Activated CD8-positive, alpha-beta memory T cell treated with anti-CD3 and anti-CD28 coated beads, Interleukin-2, amount 10 ng/mL, durations not matched to agents 7 days and 5 days (primary cell): ENCODE results near the gene OR8U1. TPM values are rescaled to one million over a fixed set of nuclear protein-coding genes. Genes with fewer than 3 reads are reported as not detected.
"Not testable (repeated sequence)": the region's sequence is repeated elsewhere in the genome, so short reads cannot be mapped to it uniquely, and the experiment has no call there.

Experiments
- ATAC-seq: fragments of 150-1000 bp; cut with Tn5 transposase; one replicate; pipeline ENCODE4 v1.10.0; 2021; ENCODE audit warnings: moderate library complexity
- CTCF ChIA-PET: fragments of 350-600 bp; sonication (Branson Sonifier 250); formaldehyde crosslinking; loops from one replicate; lab custom pipeline; 2021; ENCODE audit warnings: antibody characterized with exemption; lab: Charles Lee
- DNase-seq: peaks from one replicate; pipeline ENCODE4 v3.0.0-alpha.2; 2020
- H3K27ac Mint-ChIP-seq: one replicate; pipeline ENCODE4 v1.8.0; 2021; ENCODE audit warnings: mild to moderate bottlenecking, mixed read lengths
- H3K27me3 Mint-ChIP-seq: one replicate; pipeline ENCODE4 v1.8.0; 2021; ENCODE audit warnings: mixed read lengths
- H3K36me3 Mint-ChIP-seq: one replicate; pipeline ENCODE4 v1.8.0; 2021; ENCODE audit warnings: mild to moderate bottlenecking, mixed read lengths
- H3K4me1 Mint-ChIP-seq: one replicate; pipeline ENCODE4 v1.8.0; 2021; ENCODE audit warnings: mixed read lengths
- H3K4me3 Mint-ChIP-seq: one replicate; pipeline ENCODE4 v1.8.0; 2021; ENCODE audit warnings: mild to moderate bottlenecking, moderate library complexity, mixed read lengths
- H3K9me3 Mint-ChIP-seq: one replicate; pipeline ENCODE4 v1.8.0; 2022; ENCODE audit warnings: low read depth, mixed read lengths
- total RNA-seq, 2 experiments: library from RNA; stranded (reverse); gene quantifications; one replicate each; pipeline ENCODE4 v1.2.3, GENCODE V29; 2021

The OR8U1 gene
- not detected for total RNA-seq

DNA sequence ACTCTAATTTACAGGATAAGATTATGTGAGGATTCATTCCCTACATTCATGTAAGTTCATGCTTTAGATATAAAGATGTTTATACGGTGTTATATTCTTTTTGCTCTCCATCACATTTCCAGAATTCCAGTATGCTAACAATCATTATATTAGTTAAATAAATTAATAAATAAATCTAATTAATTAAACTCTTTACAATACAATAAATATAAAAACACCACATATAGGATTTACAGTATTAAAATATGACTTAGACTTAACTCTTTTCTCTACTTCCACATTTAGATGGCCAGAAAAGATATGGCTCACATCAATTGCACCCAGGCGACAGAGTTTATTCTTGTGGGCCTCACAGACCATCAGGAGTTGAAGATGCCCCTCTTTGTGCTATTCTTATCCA lies at the start of gene OR8U1:
TSS of gene OR8U1 (plus strand) at position 301 of the 400 bp plus-strand sequence. CDS start at position 301, 0 bp downstream.
- Mint-ChIP-seq H3K27me3 (no peaks in the 10 kb centered on the region), H3K27ac (no peak within 1 kb of the TSS), H3K4me3 (no peak within 1 kb of the TSS), H3K36me3 (no peaks in the 10 kb centered on the region), H3K9me3 (peaks cover 10% of the 10 kb centered on the region), H3K4me1 (no peaks in the 10 kb centered on the region)
- DNase-seq (no peak), ATAC-seq (no peak)
- CTCF ChIA-PET: no interaction called here

DNA sequence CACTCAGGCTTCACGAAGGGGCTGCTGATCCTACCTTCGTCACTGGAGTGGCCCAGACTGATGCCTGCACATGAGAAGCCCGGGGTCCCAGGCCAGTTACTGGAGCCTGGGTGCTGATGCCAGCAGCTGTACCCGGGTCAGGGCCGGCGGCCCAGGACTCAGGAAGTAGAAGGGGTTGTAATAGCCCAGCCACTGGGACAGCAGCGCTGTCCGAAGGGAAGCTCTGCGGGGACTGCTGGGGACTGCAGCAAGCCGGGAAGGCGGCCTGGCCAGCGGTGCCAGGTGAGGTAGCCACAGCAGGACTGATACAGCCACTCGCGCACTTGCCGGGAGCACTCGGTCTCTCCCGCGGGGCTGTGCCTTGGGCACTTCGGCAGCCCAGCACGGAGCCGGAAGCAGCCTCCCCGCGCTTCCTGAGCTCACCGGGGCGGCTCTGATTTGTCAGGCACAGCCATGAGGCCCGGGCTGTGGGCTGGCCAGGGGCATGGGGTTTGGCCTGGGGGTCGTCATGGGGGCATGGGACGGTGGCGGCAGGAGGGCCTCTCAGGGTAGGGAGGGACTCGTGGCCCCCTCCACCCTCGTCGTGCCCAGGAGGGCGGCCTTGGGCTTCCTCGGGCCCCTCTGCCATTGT lies 43.4 kb upstream of the OR8U1 start:
- no peak overlapping the region for H3K4me3 Mint-ChIP-seq
- H3K36me3 Mint-ChIP-seq: no peaks in the 10 kb centered on the region
- peaks cover 4% of the 10 kb centered on the region for H3K9me3 Mint-ChIP-seq
- H3K27ac Mint-ChIP-seq: no peak overlapping the region
- DNase-seq: no peak
- CTCF ChIA-PET: no interaction called here
- ATAC-seq: no peak
- no peaks in the 10 kb centered on the region for H3K4me1 Mint-ChIP-seq
- H3K27me3 Mint-ChIP-seq: no peaks in the 10 kb centered on the region

DNA sequence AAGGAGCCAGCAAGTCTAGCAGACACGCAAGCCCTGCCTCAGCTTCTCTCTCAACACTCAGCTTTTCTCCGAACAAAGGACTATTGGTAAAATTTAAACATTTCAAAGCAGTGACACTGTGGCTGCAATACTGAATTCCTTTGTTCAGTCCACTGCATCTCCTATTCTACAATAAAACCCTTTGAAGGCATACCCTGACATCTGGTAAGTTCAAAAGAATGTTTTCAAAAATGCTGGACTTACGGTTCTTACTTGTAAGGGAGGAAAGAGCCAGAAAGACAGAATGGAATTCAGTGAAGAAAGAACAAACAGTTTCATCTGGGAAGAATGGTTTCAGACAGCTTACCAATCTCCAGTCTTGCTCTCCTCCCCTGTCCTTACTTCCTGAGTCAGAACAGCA lies 42.3 kb upstream of the OR8U1 start:
- CTCF ChIA-PET: no interaction called here
- DNase-seq (no peak), ATAC-seq (no peak)
- Mint-ChIP-seq H3K27ac (no peak overlapping the region), H3K36me3 (no peaks in the 10 kb centered on the region), H3K27me3 (no peaks in the 10 kb centered on the region), H3K4me1 (no peaks in the 10 kb centered on the region), H3K4me3 (no peak overlapping the region), H3K9me3 (peaks cover 9% of the 10 kb centered on the region)

DNA sequence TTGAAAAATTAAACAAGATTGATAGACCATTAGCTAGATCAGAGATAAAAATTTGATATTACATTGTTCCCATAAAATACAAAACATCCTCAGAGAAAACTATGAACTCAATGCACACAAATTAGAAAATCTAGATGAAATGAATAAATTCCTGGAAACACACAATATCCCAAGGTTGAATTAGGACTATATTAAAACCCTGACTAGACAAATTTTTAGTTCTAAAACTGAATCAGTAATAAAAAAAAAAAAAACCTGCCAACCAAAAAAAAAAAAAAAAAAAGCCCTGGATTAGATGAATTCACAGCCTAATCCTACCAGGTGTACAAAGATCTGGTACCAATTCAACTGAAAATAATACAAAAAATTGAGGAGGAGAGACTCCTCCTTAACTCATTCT lies 35.1 kb upstream of the OR8U1 start:
- Mint-ChIP-seq H3K9me3 (peaks cover 14% of the 10 kb centered on the region), H3K4me3 (no peak overlapping the region), H3K27ac (no peak overlapping the region), H3K27me3 (no peaks in the 10 kb centered on the region), H3K4me1 (no peaks in the 10 kb centered on the region), H3K36me3 (no peaks in the 10 kb centered on the region)
- no peak for ATAC-seq
- DNase-seq: no peak
- CTCF ChIA-PET: no interaction called here

DNA sequence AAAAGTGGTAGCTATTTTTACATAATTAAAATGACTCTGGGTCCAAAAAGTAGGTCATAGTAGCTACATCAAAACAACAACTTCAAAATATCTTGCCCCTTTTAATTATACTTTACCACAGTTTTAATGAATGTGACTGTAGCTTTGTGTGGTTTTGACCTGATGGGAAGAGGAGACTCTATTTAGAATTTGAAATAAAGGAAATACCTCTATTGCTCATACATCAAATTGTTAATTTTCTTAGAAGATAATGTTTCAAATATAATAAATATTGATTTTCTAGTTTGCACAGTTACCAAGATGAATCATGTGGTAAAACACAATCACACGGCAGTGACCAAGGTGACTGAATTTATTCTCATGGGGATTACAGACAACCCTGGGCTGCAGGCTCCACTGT lies 29.7 kb upstream of the OR8U1 start, which contains the start of gene OR8K1:
TSS of gene OR8K1 (plus strand) at position 301 of the 400 bp plus-strand sequence. CDS start at position 301, 0 bp downstream.
- ATAC-seq: no peak
- H3K9me3 Mint-ChIP-seq: peaks cover 13% of the 10 kb centered on the region
- H3K27ac Mint-ChIP-seq: no peak within 1 kb of the TSS
- H3K27me3 Mint-ChIP-seq: no peaks in the 10 kb centered on the region
- H3K36me3 Mint-ChIP-seq: no peaks in the 10 kb centered on the region
- DNase-seq: no peak
- CTCF ChIA-PET: no interaction called here
- no peaks in the 10 kb centered on the region for H3K4me1 Mint-ChIP-seq
- H3K4me3 Mint-ChIP-seq: no peak within 1 kb of the TSS

DNA sequence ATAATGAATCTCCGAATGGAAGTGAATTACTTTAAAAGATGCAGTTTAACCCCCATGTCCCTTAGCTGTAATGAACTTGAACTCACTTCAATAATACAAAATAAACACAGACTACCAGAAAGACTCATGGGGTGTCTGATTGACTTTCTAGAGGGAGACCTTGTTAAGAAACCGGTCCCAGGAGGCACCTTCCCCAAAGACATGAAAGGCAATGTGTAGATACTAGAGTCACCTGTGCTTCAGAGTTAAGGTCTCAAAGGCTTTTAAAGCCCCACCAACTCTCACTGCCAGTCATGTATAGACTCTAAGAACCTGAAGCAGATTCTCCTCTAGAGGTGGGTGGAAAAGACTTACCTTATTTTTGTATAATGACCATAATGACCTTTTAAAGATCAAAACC lies 21.4 kb upstream of the OR8U1 start, which contains the start of gene OR8J1:
TSS of gene OR8J1 (plus strand) at position 301 of the 400 bp plus-strand sequence. CDS start 5,956 bp downstream, outside the sequence.
- Mint-ChIP-seq H3K36me3 (no peaks in the 10 kb centered on the region), H3K9me3 (peaks cover 3% of the 10 kb centered on the region), H3K27ac (no peak within 1 kb of the TSS), H3K4me3 (no peak within 1 kb of the TSS), H3K27me3 (no peaks in the 10 kb centered on the region), H3K4me1 (no peaks in the 10 kb centered on the region)
- CTCF ChIA-PET: no interaction called here
- ATAC-seq: no peak
- no peak for DNase-seq

DNA sequence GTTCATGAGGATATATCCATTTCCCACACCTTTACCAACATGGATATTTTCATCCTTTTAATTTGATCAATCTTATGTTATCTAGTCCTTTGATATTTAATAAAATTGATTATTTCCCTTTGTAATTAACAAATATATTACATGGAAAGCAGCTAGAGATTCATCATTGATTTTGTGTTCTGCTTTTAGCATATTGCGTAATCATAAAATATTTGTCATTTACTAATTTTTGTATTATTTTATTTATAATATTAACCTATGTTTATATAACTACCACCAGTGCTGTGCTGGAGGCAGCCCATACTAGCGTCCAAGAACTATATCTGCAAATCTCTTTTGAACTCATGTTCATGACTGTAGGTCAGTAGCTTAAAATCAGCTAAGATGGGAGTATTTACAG lies 4.7 kb downstream of the OR8U1 start:
- Mint-ChIP-seq H3K4me1 (no peaks in the 10 kb centered on the region), H3K27me3 (no peaks in the 10 kb centered on the region), H3K27ac (no peak overlapping the region), H3K4me3 (no peak overlapping the region), H3K36me3 (no peaks in the 10 kb centered on the region), H3K9me3 (peaks cover 8% of the 10 kb centered on the region)
- DNase-seq (no peak), ATAC-seq (no peak)
- CTCF ChIA-PET: no interaction called here

DNA sequence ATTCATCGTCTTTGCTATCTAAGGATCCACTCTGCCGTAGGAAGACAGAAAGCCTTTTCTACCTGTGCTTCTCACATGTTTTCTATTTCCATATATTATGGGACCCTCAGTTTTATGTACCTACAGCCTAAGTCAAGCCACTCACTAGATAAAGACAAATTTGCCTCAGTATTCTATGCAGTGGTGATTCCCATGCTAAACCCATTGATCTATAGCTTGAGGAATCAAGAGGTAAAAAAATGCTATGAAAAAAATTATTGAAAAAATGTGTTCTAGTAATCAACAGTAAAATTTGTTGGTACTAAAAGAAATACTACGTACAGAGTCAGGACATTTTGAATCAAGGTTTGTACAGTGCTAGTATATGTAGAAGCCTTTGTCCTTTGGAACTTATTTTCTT lies 19.0 kb downstream of the OR8U1 start:
- no peaks in the 10 kb centered on the region for H3K27me3 Mint-ChIP-seq
- peaks cover 9% of the 10 kb centered on the region for H3K9me3 Mint-ChIP-seq
- no peaks in the 10 kb centered on the region for H3K4me1 Mint-ChIP-seq
- ATAC-seq (no peak), DNase-seq (no peak)
- CTCF ChIA-PET: no interaction called here
- H3K4me3 Mint-ChIP-seq: no peak overlapping the region
- H3K36me3 Mint-ChIP-seq: no peaks in the 10 kb centered on the region
- H3K27ac Mint-ChIP-seq: no peak overlapping the region

DNA sequence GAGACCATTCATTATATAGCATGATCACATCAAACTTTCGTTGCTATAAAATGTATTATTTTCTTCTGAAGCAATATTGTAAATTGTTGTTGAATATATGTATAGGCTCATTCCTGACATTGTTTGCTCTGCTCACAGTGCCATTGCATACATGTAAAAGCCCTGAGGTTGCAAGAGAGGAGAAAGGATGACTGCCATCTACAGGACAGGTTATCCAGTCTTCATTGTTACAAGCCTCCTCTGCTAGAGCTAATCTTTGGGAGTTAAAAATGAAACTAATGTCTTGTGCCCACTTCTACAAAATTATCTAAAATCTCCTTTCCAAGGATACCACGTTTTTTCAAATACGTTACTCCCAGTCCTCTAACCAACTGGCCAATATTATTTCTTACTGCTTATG lies 20.6 kb downstream of the OR8U1 start:
- ATAC-seq (no peak), DNase-seq (no peak)
- no peaks in the 10 kb centered on the region for H3K4me1 Mint-ChIP-seq
- H3K27me3 Mint-ChIP-seq: no peaks in the 10 kb centered on the region
- H3K36me3 Mint-ChIP-seq: no peaks in the 10 kb centered on the region
- H3K9me3 Mint-ChIP-seq: peaks cover 9% of the 10 kb centered on the region
- H3K27ac Mint-ChIP-seq: no peak overlapping the region
- CTCF ChIA-PET: no interaction called here
- no peak overlapping the region for H3K4me3 Mint-ChIP-seq

DNA sequence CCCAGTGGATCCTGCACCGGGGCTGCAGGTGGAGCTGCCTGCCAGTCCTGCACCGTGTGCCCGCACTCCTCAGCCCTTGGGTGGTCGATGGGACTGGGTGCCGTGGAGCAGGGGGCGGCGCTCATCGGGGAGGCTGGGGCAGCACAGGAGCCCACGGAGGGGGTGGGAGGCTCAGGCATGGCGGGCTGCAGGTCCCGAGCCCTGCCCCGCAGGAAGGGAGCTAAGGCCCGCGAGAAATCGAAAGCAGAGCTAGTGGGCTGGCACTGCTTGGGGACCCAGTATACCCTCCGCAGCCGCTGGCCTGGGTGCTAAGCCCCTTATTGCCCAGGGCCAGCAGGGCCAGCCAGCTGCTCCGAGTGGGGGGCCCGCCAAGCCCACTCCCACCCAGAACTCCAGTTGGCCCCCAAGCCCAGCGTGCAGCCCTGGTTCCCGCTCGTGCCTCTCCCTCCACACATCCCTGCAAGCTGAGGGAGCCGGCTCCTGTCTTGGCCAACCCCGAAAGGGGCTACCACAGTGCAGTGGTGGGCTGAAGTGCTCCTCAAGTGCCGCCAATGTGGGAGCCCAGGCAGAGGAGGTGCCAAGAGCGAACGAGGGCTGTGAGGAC lies 26.5 kb downstream of the OR8U1 start:
- H3K9me3 Mint-ChIP-seq: peaks cover 20% of the 10 kb centered on the region
- DNase-seq, H3K36me3 Mint-ChIP-seq, H3K27ac Mint-ChIP-seq, H3K4me3 Mint-ChIP-seq, H3K27me3 Mint-ChIP-seq, ATAC-seq, CTCF ChIA-PET, H3K4me1 Mint-ChIP-seq: not testable (repeated sequence)

DNA sequence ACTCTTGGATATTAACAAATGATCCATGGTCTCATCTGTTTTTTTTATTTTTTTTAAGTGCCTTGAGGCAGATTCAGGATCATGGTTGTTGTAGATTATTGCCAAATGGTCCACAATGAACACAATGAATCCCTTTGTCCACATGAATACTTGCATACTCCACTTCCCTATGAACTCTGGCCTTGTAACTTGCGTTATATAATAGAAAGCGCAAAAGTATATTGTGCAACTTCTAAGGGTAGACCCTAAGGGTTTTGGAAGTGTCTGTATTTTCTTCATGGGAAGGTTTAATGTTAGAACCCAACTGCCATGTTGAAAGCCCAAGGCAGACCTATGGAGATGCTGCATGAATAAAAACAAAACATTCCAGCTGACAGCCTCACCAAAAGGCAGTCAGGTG lies 29.0 kb downstream of the OR8U1 start:
- CTCF ChIA-PET: no interaction called here
- peaks cover 30% of the 10 kb centered on the region for H3K9me3 Mint-ChIP-seq
- DNase-seq: no peak
- ATAC-seq: no peak
- no peak overlapping the region for H3K4me3 Mint-ChIP-seq
- no peaks in the 10 kb centered on the region for H3K27me3 Mint-ChIP-seq
- no peaks in the 10 kb centered on the region for H3K36me3 Mint-ChIP-seq
- H3K27ac Mint-ChIP-seq: no peak overlapping the region
- no peaks in the 10 kb centered on the region for H3K4me1 Mint-ChIP-seq

DNA sequence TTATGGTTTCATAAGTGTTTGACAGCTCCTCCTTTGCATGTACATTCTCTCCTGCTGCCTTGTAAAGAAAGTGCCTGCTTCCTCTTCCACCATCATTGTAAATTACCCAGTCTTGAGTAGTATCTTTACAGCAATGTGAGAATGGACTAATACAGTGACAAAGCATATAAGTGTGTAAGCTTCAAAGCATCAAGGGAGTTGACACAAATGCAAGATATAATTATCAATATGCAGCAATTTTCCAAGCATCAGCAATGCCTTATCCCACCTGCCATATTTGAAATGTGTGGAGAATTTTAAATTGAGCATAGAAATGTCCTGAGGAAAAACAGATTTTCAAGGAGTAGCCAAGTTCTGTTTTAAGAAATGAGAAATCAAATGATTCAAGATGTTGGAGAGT lies 35.4 kb downstream of the OR8U1 start:
- CTCF ChIA-PET: no interaction called here
- Mint-ChIP-seq H3K27me3 (no peaks in the 10 kb centered on the region), H3K4me3 (no peak overlapping the region), H3K27ac (no peak overlapping the region), H3K36me3 (no peaks in the 10 kb centered on the region), H3K9me3 (peaks cover 14% of the 10 kb centered on the region), H3K4me1 (no peaks in the 10 kb centered on the region)
- no peak for ATAC-seq
- no peak for DNase-seq

DNA sequence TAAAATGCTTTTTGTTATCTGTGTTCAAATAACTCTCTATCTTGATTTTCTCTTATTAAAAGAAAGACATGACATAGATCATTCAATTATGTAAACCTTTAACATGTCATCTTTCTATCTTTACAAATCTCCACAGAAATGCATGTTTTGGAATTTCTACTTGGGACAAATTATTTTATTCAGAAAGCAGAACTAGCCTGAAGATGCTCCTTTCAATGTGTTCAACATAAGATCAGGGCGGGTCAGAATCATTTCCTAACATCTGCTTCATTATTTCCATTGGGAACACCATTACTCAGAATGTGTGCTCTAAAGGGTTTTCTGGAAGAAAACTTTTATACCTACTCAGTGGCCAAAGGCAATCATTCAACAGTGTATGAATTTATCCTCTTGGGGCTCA lies 37.0 kb downstream of the OR8U1 start, which contains the start of gene OR5AL1:
TSS of gene OR5AL1 (plus strand) at position 301 of the 400 bp plus-strand sequence.
- Mint-ChIP-seq H3K36me3 (no peaks in the 10 kb centered on the region), H3K4me3 (no peak within 1 kb of the TSS), H3K4me1 (no peaks in the 10 kb centered on the region), H3K27me3 (no peaks in the 10 kb centered on the region), H3K9me3 (peaks cover 16% of the 10 kb centered on the region), H3K27ac (no peak within 1 kb of the TSS)
- DNase-seq (no peak), ATAC-seq (no peak)
- CTCF ChIA-PET: no interaction called here
